GM23338 (cell line): ENCODE results near the gene AQP10. TPM values are rescaled to one million over a fixed set of nuclear protein-coding genes. Genes with fewer than 3 reads are reported as not detected.
"Not testable (repeated sequence)": the region's sequence is repeated elsewhere in the genome, so short reads cannot be mapped to it uniquely, and the experiment has no call there.

Experiments
- ATAC-seq: fragments of 200-7000 bp; cut with Tn5 transposase; 3 replicates; pipeline ENCODE4 v1.9.1; 2020
- DNase-seq: peaks from one replicate; pipeline ENCODE4 v3.0.0-alpha.2; 2015; ENCODE audit warnings: low spot score
- H2AFZ ChIP-seq: fragments of 200-600 bp; sonication (generic); 2 replicates; pipeline ENCODE4 v1.8.0; 2016; ENCODE audit warnings: antibody characterized with exemption, mild to moderate bottlenecking, moderate library complexity
- H3F3A ChIP-seq: fragments of 200-600 bp; sonication (generic); replicated peaks from 2 replicates; pipeline ENCODE4 v1.8.0; 2017; ENCODE audit warnings: antibody characterized with exemption, mixed run types, low read depth
- H3K27ac ChIP-seq: fragments of 200-600 bp; sonication (generic); 2 replicates; pipeline ENCODE4 v1.6.1; 2016; ENCODE audit warnings: low read depth
- H3K27me3 ChIP-seq: fragments of 200-600 bp; sonication (generic); 2 replicates; pipeline ENCODE4 v1.8.0; 2016; ENCODE audit warnings: mild to moderate bottlenecking, mixed run types, moderate library complexity; ENCODE audit not compliant: insufficient read depth
- H3K36me3 ChIP-seq: fragments of 200-600 bp; sonication (generic); 2 replicates; pipeline ENCODE4 v1.8.0; 2016; ENCODE audit warnings: mild to moderate bottlenecking; ENCODE audit not compliant: insufficient read depth
- H3K4me1 ChIP-seq: fragments of 200-600 bp; sonication (generic); 2 replicates; pipeline ENCODE4 v1.8.0; 2016; ENCODE audit warnings: mild to moderate bottlenecking, moderate library complexity; ENCODE audit not compliant: insufficient read depth
- H3K4me2 ChIP-seq: fragments of 200-600 bp; sonication (generic); 2 replicates; pipeline ENCODE4 v1.7.1; 2017; ENCODE audit warnings: mixed run types
- H3K4me3 ChIP-seq: fragments of 200-600 bp; sonication (generic); 2 replicates; pipeline ENCODE4 v1.6.1; 2016; ENCODE audit warnings: mixed run types
- H3K79me2 ChIP-seq: fragments of 200-600 bp; sonication (generic); replicated peaks from 2 replicates; pipeline ENCODE4 v1.8.0; 2017; ENCODE audit warnings: mild to moderate bottlenecking; ENCODE audit not compliant: insufficient read depth
- H3K9me2 ChIP-seq: fragments of 200-600 bp; sonication (generic); 2 replicates; pipeline ENCODE4 v1.8.0; 2017; ENCODE audit not compliant: insufficient read depth
- H4K20me1 ChIP-seq: fragments of 200-600 bp; sonication (generic); replicated peaks from 2 replicates; pipeline ENCODE4 v1.8.0; 2017; ENCODE audit warnings: mild to moderate bottlenecking; ENCODE audit not compliant: insufficient read depth
- H3K27ac Mint-ChIP-seq: 2 replicates; pipeline ENCODE4 v1.8.0; 2020; ENCODE audit warnings: inconsistent platforms, mild to moderate bottlenecking, moderate library complexity, mixed read lengths
- H3K27me3 Mint-ChIP-seq: 3 replicates; pipeline ENCODE4 v1.8.0; 2022; ENCODE audit warnings: low read depth, mild to moderate bottlenecking, moderate library complexity, mixed read lengths, inconsistent platforms; ENCODE audit not compliant: insufficient read depth, poor library complexity
- H3K36me3 Mint-ChIP-seq: 3 replicates; pipeline ENCODE4 v1.8.0; 2021; ENCODE audit warnings: low read depth, mild to moderate bottlenecking, inconsistent platforms, moderate library complexity, mixed read lengths
- H3K4me1 Mint-ChIP-seq: 3 replicates; pipeline ENCODE4 v1.8.0; 2020; ENCODE audit warnings: mild to moderate bottlenecking, inconsistent platforms, mixed read lengths
- H3K4me3 Mint-ChIP-seq: 3 replicates; pipeline ENCODE4 v1.8.0; 2021; ENCODE audit warnings: moderate library complexity, mild to moderate bottlenecking, inconsistent platforms, mixed read lengths
- H3K9me3 Mint-ChIP-seq: 3 replicates; pipeline ENCODE4 v1.8.0; 2020; ENCODE audit warnings: moderate library complexity, mild to moderate bottlenecking, inconsistent platforms, mixed read lengths
- CREB1 ChIP-seq: fragments of 250-450 bp; sonication (Bioruptor Pico); IDR thresholded peaks from 2 replicates; pipeline ENCODE4 v1.5.0; 2020; ENCODE audit warnings: low read depth, mild to moderate bottlenecking, moderate library complexity
- EZH2 ChIP-seq: fragments of 200-600 bp; sonication (generic); IDR thresholded peaks from one replicate; pipeline ENCODE4 v1.8.0; 2017; ENCODE audit warnings: antibody characterized with exemption, mild to moderate bottlenecking, low read depth; ENCODE audit not compliant: unreplicated experiment
- NANOG ChIP-seq: IDR thresholded peaks from 2 replicates; pipeline ENCODE4 v1.6.1; 2016; ENCODE audit warnings: antibody characterized with exemption, borderline replicate concordance
- ZNF114 ChIP-seq: fragments of 250-450 bp; sonication (Bioruptor Pico); IDR thresholded peaks from 2 replicates; pipeline ENCODE4 v1.5.0; 2020; ENCODE audit warnings: mild to moderate bottlenecking, moderate library complexity
- ZNF331 ChIP-seq: fragments of 250-450 bp; sonication (Bioruptor Pico); IDR thresholded peaks from 2 replicates; pipeline ENCODE4 v1.5.0; 2020; ENCODE audit warnings: low read depth, mild to moderate bottlenecking, moderate library complexity
- polyA plus RNA-seq: library from polyadenylated mRNA; unstranded; fragments of >200 nt; fragmentation: Nextera tagmentation; extraction: Ambion mirVana; gene quantifications from 2 replicates; pipeline ENCODE4 v1.2.1, GENCODE V29; 2016
- small RNA-seq: library from RNA; depleted of rRNA; stranded (forward); fragments of <200 nt; gene quantifications from one replicate; pipeline ENCODE3, GENCODE V24; 2014; ENCODE audit warnings: low replicate concordance
- total RNA-seq: library from RNA; depleted of rRNA; stranded (reverse); fragments of >200 nt; shearing (Covaris generic); gene quantifications from 2 replicates; pipeline ENCODE4 v1.2.3, GENCODE V29; 2014; rRNA removed
- TF ChIP-seq, protein P1 (sequence below): IDR thresholded peaks from one replicate; pipeline ENCODE4 v1.6.1; 2018; ENCODE audit warnings: antibody characterized with exemption; ENCODE audit not compliant: unreplicated experiment
- TF ChIP-seq, protein P2 (sequence below): IDR thresholded peaks from 2 replicates; pipeline ENCODE4 v1.6.1; 2016; ENCODE audit warnings: antibody characterized with exemption

The AQP10 gene
- total and polyA plus RNA-seq, 2 experiments from 2014 or later: not detected

DNA sequence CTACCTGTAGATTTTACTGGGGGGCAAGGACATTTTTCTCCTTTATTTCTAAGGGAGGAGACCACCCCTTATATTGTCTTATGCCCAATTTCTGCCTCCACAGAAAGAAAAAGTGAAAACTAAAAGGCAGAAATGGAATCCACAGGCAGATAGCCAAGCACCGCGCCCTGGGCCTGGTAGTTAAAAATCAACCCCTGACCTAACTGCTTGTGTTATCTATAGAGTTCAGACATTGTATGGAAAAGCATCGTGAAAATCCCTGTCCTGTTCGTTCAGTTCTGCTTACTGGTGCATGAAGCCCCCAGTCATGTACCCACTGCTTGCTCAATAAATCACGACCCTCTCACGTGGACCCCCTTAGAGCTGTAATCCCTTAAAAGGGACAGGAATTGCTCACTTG, 50.5 kb downstream of the AQP10 start (continued):
- TF ChIP-seq CREB1: no peak
- TF ChIP-seq ZNF331: no peak
- TF ChIP-seq, protein P1, sequence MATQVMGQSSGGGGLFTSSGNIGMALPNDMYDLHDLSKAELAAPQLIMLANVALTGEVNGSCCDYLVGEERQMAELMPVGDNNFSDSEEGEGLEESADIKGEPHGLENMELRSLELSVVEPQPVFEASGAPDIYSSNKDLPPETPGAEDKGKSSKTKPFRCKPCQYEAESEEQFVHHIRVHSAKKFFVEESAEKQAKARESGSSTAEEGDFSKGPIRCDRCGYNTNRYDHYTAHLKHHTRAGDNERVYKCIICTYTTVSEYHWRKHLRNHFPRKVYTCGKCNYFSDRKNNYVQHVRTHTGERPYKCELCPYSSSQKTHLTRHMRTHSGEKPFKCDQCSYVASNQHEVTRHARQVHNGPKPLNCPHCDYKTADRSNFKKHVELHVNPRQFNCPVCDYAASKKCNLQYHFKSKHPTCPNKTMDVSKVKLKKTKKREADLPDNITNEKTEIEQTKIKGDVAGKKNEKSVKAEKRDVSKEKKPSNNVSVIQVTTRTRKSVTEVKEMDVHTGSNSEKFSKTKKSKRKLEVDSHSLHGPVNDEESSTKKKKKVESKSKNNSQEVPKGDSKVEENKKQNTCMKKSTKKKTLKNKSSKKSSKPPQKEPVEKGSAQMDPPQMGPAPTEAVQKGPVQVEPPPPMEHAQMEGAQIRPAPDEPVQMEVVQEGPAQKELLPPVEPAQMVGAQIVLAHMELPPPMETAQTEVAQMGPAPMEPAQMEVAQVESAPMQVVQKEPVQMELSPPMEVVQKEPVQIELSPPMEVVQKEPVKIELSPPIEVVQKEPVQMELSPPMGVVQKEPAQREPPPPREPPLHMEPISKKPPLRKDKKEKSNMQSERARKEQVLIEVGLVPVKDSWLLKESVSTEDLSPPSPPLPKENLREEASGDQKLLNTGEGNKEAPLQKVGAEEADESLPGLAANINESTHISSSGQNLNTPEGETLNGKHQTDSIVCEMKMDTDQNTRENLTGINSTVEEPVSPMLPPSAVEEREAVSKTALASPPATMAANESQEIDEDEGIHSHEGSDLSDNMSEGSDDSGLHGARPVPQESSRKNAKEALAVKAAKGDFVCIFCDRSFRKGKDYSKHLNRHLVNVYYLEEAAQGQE: no peak
- TF ChIP-seq, protein P2, sequence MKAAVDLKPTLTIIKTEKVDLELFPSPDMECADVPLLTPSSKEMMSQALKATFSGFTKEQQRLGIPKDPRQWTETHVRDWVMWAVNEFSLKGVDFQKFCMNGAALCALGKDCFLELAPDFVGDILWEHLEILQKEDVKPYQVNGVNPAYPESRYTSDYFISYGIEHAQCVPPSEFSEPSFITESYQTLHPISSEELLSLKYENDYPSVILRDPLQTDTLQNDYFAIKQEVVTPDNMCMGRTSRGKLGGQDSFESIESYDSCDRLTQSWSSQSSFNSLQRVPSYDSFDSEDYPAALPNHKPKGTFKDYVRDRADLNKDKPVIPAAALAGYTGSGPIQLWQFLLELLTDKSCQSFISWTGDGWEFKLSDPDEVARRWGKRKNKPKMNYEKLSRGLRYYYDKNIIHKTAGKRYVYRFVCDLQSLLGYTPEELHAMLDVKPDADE: no peak
- TF ChIP-seq ZNF114 (CRISPR knock-in tag): no peak
- TF ChIP-seq NANOG: no peak
- TF ChIP-seq EZH2: no peak

DNA sequence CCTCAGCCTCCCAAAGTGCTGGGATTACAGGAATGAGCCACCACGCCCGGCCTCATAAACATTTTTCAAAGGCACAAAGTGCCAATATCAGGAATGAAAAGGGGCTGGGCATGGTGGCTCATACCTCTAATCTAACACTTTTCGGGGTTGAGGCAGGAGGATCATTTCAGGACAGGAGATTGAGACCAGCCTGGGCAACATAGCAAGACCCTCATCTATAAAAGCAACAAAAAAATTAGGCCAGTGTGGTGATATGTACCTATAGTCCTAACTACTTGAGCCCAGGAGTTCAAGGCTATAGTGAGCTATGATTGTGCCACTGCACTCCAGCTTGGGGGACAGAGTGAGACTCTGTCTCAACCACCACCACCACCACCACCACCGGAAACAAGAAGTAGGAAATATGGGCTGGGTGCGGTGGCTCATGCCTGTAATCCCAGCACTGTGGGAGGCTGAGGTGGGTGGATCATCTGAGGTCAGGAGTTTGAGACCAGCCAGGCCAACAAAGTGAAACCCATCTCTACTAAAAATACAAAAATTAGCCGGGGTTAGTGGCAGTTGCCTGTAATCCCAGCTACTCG, 53.0 kb downstream of the AQP10 start:
- not testable (repeated sequence) for ATAC-seq, H4K20me1 ChIP-seq, DNase-seq

More for the DNA sequence above, 53.0 kb downstream of the AQP10 start:
- H2AFZ ChIP-seq, H3K9me2 ChIP-seq, H3K9me3 Mint-ChIP-seq, H3K4me1 Mint-ChIP-seq, H3K27me3 ChIP-seq, H3K79me2 ChIP-seq, H3K27ac ChIP-seq, H3K36me3 Mint-ChIP-seq, H3K4me3 Mint-ChIP-seq, H3K4me2 ChIP-seq, H3K27me3 Mint-ChIP-seq, H3K27ac Mint-ChIP-seq, H3K4me1 ChIP-seq, H3K4me3 ChIP-seq, H3K36me3 ChIP-seq, H3F3A ChIP-seq: not testable (repeated sequence)

Small RNA genes lying within 50 kb of the gene (small RNA-seq; reads per million reads assigned to genes)
- gene RF00273 (0.17 reads per million), gene RNU6-121P (not detected), gene RNU6-239P (not detected), gene RNU7-57P (not detected)

Other genes starting within 250 kb of the AQP10 start
- not detected in 2 replicates for gene NUP210L, start 166.0 kb upstream of the AQP10 start, total RNA-seq
- gene NUP210L, start 166.0 kb upstream of the AQP10 start, polyA plus RNA-seq: 0.10 and 0.19 TPM in 2 replicates
- gene TPM3, start 129.0 kb upstream of the AQP10 start, total RNA-seq: 685 and 747 TPM in 2 replicates
- 502 and 544 TPM in 2 replicates for gene TPM3, start 129.0 kb upstream of the AQP10 start, polyA plus RNA-seq
- gene CFAP141, start 114.8 kb upstream of the AQP10 start, total RNA-seq: not detected in 2 replicates
- gene CFAP141, start 114.8 kb upstream of the AQP10 start, polyA plus RNA-seq: not detected in 2 replicates
- gene UBAP2L, start 100.1 kb upstream of the AQP10 start, total RNA-seq: 157 and 164 TPM in 2 replicates
- gene UBAP2L, start 100.1 kb upstream of the AQP10 start, polyA plus RNA-seq: 94.9 and 98.5 TPM in 2 replicates
- gene HAX1, start 48.5 kb upstream of the AQP10 start, total RNA-seq: 72.0 and 73.2 TPM in 2 replicates
- gene HAX1, start 48.5 kb upstream of the AQP10 start, polyA plus RNA-seq: 92.0 and 92.5 TPM in 2 replicates
- 92.9 and 112 TPM in 2 replicates for gene ATP8B2, start 4.4 kb downstream of the AQP10 start, total RNA-seq
- gene ATP8B2, start 4.4 kb downstream of the AQP10 start, polyA plus RNA-seq: 8.8 and 11.0 TPM in 2 replicates
- 3.2 and 13.8 TPM in 2 replicates for gene IL6R, start 84.2 kb downstream of the AQP10 start, total RNA-seq
- 1.0 and 1.2 TPM in 2 replicates for gene IL6R, start 84.2 kb downstream of the AQP10 start, polyA plus RNA-seq
- gene TDRD10, start 181.1 kb downstream of the AQP10 start, total RNA-seq: not detected in 2 replicates
- 0.19 and 0.29 TPM in 2 replicates for gene TDRD10, start 181.1 kb downstream of the AQP10 start, polyA plus RNA-seq
- gene SHE, start 181.3 kb downstream of the AQP10 start, total RNA-seq: 0.43 and 0.69 TPM in 2 replicates
- 0.16 and 0.23 TPM in 2 replicates for gene SHE, start 181.3 kb downstream of the AQP10 start, polyA plus RNA-seq
- gene UBE2Q1, start 237.6 kb downstream of the AQP10 start, total RNA-seq: 27.3 and 33.0 TPM in 2 replicates
- gene UBE2Q1, start 237.6 kb downstream of the AQP10 start, polyA plus RNA-seq: 15.5 and 18.4 TPM in 2 replicates
- gene CHRNB2, start 246.7 kb downstream of the AQP10 start, total RNA-seq: 3.6 and 5.3 TPM in 2 replicates
- gene CHRNB2, start 246.7 kb downstream of the AQP10 start, polyA plus RNA-seq: 0.73 and 0.92 TPM in 2 replicates